K562 (cell line): Measurements from ENCODE around the gene KYAT1. TPM values are rescaled to one million over a fixed set of nuclear protein-coding genes. Genes with fewer than 3 reads are reported as not detected.
A peak's percentile ranks its signal among the peaks of the same experiment; 100 is the strongest.

Experiments used
- AFF4 ChIP-seq: sonication (generic); formaldehyde crosslinking; IDR thresholded peaks from 2 replicates; pipeline ENCODE4 v1.8.0; 2023; ENCODE audit warnings: mild to moderate bottlenecking, missing genetic modification reagents
- BHLHE40 ChIP-seq: IDR thresholded peaks from 2 replicates; pipeline ENCODE4 v1.6.1; 2011; ENCODE audit warnings: low read length, improper control_type of control experiment
- BRF2 ChIP-seq: IDR thresholded peaks from 3 replicates; pipeline ENCODE4 v1.6.1; 2011; ENCODE audit warnings: borderline replicate concordance, mild to moderate bottlenecking; ENCODE audit not compliant: insufficient read length, insufficient read depth
- GTF2F1 ChIP-seq: IDR thresholded peaks from 2 replicates; pipeline ENCODE4 v1.6.1; 2011; ENCODE audit warnings: low read depth, low read length, improper control_type of control experiment
- HDGF ChIP-seq: fragments of 450-650 bp; IDR thresholded peaks from 2 replicates; pipeline ENCODE4 v1.6.1; 2016
- HMGN3 ChIP-seq: IDR thresholded peaks from 2 replicates; pipeline ENCODE4 v1.6.1; 2011; ENCODE audit warnings: borderline replicate concordance, low read depth, mild to moderate bottlenecking, mixed read lengths, low read length; ENCODE audit not compliant: insufficient read length; ENCODE audit errors: extremely low read depth
- MAZ ChIP-seq, 2 experiments: fragments of 450-650 bp in 1 of 2; sonication (generic) in 1 of 2; formaldehyde crosslinking; IDR thresholded peaks in 1 of 2; conservative IDR thresholded peaks in 1 of 2; 2 replicates each; pipeline versions ENCODE4 v1.4.0 to v1.5.0; 2020; ENCODE audit warnings: mild to moderate bottlenecking in 1 of 2, missing genetic modification reagents in 1 of 2
- MYNN ChIP-seq, 2 experiments: sonication (generic); formaldehyde crosslinking in 1 of 2; IDR thresholded peaks; 2 replicates each; pipeline versions ENCODE4 v1.5.0 to v1.6.1; 2016 to 2020; ENCODE audit warnings: antibody characterized with exemption in 1 of 2, missing genetic modification reagents in 1 of 2
- NRF1 ChIP-seq, 2 experiments: fragments of 450-650 bp; IDR thresholded peaks in 1 of 2; conservative IDR thresholded peaks in 1 of 2; 2 replicates each; pipeline ENCODE4 v1.6.1; 2014; ENCODE audit warnings: mild to moderate bottlenecking in 2 of 2
- RHOXF2B ChIP-seq: fragments of 250-450 bp; sonication (Bioruptor Pico); conservative IDR thresholded peaks from 2 replicates; pipeline ENCODE4 v1.5.1; 2021
- ZNF239 ChIP-seq: fragments of 250-450 bp; sonication (Bioruptor Pico); IDR thresholded peaks from 2 replicates; pipeline ENCODE4 v1.4.0; 2020; ENCODE audit warnings: mild to moderate bottlenecking
- ZNF280A ChIP-seq: fragments of 450-650 bp; IDR thresholded peaks from 2 replicates; pipeline ENCODE4 v1.6.1; 2018; ENCODE audit warnings: mild to moderate bottlenecking, low read depth; ENCODE audit not compliant: partially characterized antibody
- polyA plus RNA-seq, 8 experiments: library from polyadenylated mRNA; depleted of rRNA in 4 of 8; stranded (reverse) in 5 of 8; unstranded in 3 of 8; fragments of >200 nt; fragmentation: Nextera tagmentation in 2 of 8; fragmentation: Illumina TruSeq in 1 of 8; extraction: Ambion mirVana in 2 of 8; extraction: Trizol in 1 of 8; gene quantifications; 2 replicates each; pipeline versions ENCODE4 v1.2.1 to v1.2.3, GENCODE V29; 2011 to 2014; ENCODE audit warnings: inconsistent platforms in 1 of 8, missing spikeins in 1 of 8
- total RNA-seq, 7 experiments: library from RNA; depleted of rRNA in 6 of 7; stranded (reverse); fragments of >200 nt in 6 of 7; fragmentation: Illumina TruSeq in 2 of 7; extraction: Trizol in 2 of 7; gene quantifications; 2 replicates each; pipeline versions ENCODE4 v1.2.1 to v1.2.3, GENCODE V29; 2011 to 2021; ENCODE audit warnings: low replicate concordance in 1 of 7
- TF ChIP-seq, protein P1 (sequence below): fragments of 450-650 bp; IDR thresholded peaks from 2 replicates; pipeline ENCODE4 v1.6.1; 2014; ENCODE audit warnings: low read depth, mild to moderate bottlenecking, moderate library complexity, borderline replicate concordance

Gene KYAT1
- total and polyA plus RNA-seq, 9 of the 15 experiments (the other 6 are each of a cell fraction or from before 2014, with no cell fraction given) = 6.4 to 16.8 (median 11.1) TPM

GRCh38 chr9:128845186-128845931, 36.4 kb downstream of the KYAT1 start (continued):
- TF ChIP-seq, protein P1, sequence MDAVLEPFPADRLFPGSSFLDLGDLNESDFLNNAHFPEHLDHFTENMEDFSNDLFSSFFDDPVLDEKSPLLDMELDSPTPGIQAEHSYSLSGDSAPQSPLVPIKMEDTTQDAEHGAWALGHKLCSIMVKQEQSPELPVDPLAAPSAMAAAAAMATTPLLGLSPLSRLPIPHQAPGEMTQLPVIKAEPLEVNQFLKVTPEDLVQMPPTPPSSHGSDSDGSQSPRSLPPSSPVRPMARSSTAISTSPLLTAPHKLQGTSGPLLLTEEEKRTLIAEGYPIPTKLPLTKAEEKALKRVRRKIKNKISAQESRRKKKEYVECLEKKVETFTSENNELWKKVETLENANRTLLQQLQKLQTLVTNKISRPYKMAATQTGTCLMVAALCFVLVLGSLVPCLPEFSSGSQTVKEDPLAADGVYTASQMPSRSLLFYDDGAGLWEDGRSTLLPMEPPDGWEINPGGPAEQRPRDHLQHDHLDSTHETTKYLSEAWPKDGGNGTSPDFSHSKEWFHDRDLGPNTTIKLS = no peak
- TF ChIP-seq AFF4 (CRISPR knock-in tag) = no peak
- no peak for TF ChIP-seq RHOXF2B
- no peak for TF ChIP-seq MYNN (IDR thresholded peaks at IDR 0.05)
- TF ChIP-seq MYNN (CRISPR knock-in tag; IDR thresholded peaks at IDR 0.05) = no peak
- no peak for TF ChIP-seq ZNF239
- TF ChIP-seq BHLHE40 = 0 out of 2 replicates have a peak, but pooled peaks have one; percentile 34
- TF ChIP-seq GTF2F1 = no peak
- TF ChIP-seq ZNF280A = no peak
- no peak for TF ChIP-seq BRF2
- TF ChIP-seq MAZ (CRISPR knock-in tag; conservative IDR thresholded peaks at IDR 0.05 in 1 of 2, IDR thresholded peaks at IDR 0.05 in 1 of 2) = 0 out of 4 replicates have a peak, but pooled peaks of 1 of the 2 experiments have one; percentile 31
- TF ChIP-seq HMGN3 = no peak
- TF ChIP-seq NRF1 (conservative IDR thresholded peaks at IDR 0.05 in 1 of 2, IDR thresholded peaks at IDR 0.05 in 1 of 2) = peak; percentile 74 to 81
- TF ChIP-seq HDGF = no peak
